GM11168 (cell line): ENCODE data around the gene CHST15.

ENCODE experiments used
- in situ Hi-C: fragments of 300-500 bp; cut with MboI; formaldehyde crosslinking; loops from one replicate; pipeline ENCODE4 v1.12.0; 2022; ENCODE audit warnings: low sequenced_read_pairs; ENCODE audit not compliant: unreplicated experiment

The CHST15 gene

DNA sequence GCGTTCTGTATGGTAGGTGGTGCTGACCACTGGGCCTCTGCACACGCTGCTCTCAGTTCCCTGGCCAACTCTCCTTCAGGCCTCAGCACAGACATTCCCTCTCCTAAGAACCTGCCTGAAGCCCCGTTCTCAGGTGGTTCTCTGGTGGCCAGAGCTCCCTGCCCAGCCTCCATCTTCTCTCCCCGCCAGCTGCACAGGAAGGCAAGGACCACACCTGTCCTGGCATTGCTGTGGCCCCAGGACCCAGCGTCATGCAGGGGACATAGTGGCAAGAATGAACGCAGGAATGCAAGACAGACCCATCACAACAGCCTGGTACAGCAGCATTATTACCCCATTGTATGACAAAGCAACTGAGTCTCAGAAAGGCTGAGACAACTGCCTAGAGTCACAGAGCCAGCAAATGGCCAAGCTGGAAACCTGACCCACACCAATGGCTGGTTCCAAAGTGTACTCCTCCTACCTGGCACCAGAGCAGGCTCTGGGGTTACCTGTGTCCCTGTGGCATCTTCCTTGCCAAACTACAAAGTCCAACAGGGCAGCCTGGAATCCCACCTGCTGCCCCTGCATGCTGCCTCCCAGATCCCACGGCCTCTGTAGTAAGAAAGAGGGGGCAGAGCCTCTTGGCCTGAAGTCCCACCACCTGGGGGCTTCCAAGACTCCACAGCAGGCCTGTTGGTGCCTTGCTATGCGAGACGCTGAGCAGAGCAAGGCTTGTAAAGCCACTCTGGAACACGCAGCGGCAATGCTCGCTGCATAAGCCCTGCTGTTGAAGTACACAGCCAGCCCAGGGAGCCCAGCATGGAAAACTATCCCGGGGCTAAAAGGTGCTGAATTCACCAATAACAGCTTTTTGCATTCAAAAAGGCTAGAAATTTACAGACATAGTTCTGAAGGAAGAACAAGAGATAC is 73.3 kb downstream of the CHST15 start:
- in situ Hi-C loops: no loop called here

DNA sequence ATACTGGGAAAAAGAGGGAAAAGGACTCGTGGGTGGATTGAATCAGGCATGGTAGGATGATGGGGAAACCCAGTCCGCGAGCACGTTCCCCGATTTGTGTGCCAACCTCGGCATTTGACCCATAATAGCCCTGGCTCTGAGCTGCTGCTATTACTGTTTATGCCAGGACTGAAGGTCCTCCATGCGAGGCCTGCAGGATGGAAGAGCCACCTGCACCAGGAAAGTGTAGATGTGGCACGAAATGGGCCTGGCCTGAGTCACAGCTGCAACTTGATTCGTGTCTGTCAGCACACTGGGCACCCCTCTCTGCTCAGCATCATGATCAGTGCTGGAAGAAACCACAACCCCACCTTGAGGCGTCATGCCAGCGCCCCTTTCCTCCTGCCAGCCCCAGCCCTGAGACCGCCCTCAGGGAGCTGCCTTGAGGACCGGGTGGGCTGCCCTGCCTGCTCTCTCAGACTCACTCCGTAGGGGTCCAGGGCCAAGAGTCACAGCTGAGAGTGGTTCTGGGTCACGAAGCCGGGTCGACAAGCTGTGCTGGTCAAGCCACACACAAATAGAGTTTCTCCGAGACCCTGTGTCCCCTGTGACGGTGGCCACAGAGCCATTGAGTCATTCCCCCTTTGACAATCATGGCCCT is 74.4 kb downstream of the CHST15 start:
- in situ Hi-C loops: no loop called here

DNA sequence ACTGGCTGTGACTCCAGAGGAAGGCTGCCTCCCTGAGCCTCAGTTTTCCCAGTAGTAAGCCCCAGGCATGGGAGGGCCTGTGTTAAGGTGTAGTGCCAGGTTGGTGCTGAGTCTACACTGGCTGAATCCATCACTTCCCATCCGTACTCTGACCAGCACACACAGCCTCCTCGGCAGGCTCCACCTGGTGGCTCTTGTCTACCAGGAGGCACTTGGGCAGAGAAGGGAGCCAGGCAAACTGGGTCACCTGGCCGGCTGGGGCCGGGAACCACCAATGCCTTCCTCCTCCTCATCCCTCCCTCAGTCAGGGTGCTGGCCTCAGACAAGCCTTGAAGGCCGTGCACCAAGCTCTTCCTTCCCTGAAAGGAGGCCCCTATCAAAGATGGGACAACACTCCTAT is 75.7 kb downstream of the CHST15 start:
- in situ Hi-C loops: no loop called here

DNA sequence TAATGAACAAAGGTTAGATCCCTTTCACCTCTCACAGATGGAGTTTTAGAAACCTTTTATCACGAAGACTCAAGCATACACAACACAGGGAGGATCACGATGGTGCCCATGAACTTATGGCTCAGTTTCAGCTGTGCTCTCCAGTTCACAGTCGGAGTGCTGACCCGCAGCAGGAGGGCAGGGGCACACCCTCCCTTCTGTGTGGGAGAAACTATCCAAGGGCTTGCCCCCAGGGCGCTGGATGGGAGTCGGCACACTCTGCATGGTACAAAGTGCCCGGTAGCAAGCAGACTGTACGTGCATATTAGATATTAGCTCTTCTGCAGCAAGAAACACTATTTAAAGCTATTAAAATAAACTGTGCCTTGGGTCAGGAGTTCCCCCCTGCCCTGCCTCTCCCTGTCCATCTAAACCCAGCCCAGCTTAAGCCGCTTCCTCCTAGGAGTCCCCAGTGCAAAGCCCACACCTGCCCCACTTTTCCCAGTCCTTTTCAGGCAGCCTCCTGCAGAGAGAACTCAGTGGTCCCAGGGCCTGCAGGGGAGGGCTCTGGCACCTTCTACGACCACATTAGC is 76.5 kb downstream of the CHST15 start:
- in situ Hi-C loops: no loop called here

DNA sequence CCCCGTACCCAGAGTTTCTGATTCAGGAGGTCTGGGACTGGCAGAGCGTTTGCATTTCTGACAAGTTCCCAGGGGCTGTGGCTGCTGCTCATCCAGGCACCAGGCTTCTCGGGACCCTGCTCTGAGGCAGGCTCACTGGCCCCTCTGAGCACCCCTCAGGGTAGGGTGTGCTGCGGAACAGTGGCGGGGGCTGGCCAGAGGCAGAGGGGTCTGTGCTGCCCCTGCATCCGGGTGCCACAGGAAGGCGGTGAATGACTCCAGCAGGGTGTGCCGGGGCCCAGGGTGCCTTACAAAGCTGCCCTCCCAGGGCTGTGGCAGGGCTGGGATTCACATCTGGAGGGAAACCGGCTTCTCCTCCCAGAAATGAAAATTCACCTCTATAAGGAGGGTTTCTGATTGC is 77.4 kb downstream of the CHST15 start:
- in situ Hi-C loops: no loop called here

DNA sequence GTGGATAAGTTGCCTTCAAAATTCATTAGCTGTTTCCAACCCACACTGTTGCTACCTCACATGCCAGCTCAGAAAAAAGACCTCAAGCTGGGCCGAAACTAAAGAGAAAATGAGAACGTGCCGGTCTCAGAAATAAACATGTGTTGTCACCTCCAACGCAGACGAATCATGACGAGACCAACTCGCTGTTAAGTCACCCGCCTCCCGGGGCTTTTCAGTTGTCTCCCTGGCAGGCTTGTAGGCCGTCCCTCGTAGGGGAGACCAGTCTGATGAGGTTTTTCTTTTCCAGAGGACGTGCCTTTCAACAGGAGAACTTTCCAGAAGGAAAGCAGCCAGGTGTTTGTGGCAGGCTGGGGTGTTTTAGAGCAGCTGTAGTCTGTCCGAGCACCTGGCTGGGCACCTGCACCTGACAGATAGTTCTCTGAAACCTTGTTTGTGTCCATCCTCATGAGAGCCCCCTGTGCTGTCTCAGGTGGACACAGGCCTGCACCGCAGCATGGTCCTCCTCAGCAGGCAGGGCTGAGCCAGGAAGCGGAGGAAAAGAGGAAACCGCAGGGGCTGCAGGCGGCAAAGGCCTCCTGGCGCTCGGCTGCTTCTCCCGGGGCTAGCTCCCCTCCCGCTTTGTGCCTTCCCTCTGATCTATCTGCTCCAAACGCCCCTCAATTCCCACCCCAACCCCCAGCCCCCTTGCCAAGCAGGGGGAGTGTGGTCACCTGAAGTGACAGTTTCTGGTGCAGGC is 78.8 kb downstream of the CHST15 start:
- in situ Hi-C loops: no loop called here

DNA sequence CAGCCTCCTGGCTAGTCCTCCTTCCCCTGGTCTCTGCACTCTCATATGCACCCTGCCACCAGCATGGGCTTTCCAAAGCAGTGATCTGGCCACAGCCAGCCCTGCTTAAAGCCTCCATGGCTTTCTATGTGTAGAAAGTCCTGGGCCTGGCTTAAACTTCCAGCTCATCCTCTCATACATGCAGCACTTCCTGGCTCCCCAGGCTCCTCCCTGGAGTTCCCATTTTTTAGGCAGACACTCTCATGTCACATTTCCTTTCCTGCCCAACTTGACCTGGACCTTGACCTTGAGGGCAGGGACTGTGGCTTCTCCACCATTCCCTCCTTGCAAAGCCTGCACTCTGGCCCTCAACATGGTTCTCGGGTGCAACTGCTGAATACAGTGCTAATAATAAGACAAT is 79.5 kb downstream of the CHST15 start:
- in situ Hi-C loops: no loop called here

DNA sequence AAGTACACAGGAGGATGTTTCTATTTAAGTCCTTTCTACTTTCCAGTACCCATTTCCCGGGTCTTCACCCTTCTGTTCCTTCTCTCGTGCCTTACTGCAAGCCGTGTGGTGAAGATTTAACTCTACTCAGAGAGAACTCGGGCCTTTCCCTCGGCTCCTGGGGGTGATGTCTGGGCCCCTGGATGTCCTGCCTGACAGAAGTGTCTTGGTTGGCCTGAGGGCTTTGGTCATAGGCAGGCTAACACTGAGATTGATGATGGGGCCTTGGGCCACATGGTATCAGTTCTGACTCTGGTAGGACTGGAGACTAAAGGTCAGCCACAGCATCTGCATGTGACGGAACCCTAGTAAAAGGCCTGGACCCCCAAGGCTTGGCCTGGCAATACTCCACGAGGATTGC is 80.4 kb downstream of the CHST15 start:
- in situ Hi-C loops: no loop called here

DNA sequence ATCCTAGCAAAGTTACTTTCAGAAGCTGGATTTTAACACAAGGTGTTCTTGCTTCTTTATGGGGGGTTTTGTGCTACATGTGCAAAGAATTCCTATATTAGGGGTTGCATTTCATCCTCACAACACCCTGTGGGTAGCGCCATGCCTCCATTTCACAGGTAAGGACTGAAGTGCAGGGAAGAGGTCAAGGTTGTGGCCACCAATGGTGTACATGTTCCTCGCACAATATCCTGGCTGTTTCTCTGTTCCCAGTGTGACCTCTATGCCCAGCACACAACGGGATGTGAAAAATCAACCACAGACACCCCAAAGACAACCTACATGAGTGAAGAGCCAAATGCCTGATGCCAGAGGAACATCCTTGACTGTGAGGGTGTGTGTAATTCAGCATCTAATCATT is 80.8 kb downstream of the CHST15 start:
- in situ Hi-C loops: no loop called here

DNA sequence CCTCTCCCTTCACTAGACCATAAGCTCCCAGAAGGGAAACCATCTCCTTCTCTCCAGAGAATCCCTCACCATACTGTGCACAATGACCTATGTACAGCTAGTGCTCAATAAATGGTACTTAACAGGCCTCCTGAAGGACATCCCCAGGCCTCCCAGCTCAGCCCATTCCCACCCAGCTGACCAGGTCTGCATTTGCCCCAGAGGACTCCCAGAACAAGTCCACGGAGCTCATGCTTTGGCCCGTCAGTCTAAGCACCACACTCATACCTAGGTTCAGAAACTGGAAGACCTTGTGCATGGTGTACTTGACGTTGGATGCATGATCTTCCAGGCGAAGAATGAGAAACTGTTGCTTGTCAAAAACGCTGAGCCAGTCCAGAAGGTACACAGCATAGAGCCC is 81.3 kb downstream of the CHST15 start:
- in situ Hi-C loops: no loop called here

DNA sequence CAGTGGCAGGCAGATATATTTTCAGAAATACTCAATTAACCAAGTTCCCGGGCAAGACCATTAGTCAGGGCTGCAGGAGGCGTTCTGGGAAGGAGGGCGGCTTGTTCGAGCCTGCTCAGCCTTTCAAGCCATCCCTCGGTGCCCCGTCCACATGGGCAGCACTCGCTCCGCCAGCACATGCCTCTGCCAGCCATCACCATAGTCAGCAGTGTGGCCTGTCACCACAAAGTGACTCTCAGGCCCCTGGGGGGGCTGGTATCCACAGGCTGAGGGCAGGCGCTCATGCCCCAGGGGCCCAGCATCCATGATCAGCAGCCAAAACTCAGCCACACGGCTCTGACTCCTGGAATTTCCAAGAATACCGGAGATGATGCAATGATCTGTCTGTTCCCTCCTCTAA is 81.9 kb downstream of the CHST15 start:
- in situ Hi-C loops: no loop called here

DNA sequence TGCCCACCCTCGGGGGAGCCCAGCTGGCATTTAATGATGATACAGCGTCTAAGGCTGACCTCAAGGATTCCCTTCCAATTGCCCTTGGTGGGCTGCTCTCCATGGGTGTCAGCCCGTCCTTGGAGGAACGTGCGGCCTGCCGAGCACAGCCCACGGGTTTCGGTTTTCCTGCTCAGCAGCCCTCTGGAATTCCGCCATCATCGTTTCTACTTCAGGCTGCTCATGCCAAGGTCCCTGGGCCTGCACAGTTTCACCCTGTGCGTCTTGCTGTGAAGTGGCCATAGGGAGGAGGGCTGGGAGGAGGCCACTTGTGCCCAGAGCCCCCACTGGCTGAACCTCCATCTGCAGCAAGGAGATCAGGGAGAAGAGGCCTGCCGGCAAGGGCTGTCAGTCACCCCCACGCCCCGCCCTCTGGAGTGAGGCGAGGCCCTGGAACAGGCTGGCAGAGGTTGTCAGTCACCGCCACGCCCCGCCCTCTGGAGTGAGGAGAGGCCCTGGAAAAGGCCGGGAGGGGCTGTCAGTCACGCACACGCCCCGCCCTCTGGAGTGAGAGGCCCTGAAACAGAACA is 82.8 kb downstream of the CHST15 start:
- in situ Hi-C loops: no loop called here

DNA sequence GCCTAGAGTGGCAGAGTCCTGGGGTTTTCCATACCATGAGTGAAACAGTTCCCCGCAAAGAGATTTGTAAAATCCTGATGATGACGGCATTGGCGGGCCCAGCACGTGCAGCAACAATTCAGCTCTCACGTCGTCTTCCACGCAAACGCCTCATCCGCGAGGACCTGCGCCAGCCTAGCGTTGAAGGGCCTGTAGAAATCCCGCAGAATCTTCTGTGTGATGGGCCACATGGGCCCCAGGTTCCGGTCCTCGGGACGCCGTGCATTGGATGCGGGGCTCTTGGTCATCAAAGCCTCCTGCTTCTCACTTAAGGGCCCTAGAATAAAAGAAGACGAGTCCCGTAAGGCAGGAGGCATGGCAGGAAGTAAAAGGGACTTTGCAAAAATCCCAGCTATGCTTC is 83.4 kb downstream of the CHST15 start:
- in situ Hi-C loops: no loop called here

DNA sequence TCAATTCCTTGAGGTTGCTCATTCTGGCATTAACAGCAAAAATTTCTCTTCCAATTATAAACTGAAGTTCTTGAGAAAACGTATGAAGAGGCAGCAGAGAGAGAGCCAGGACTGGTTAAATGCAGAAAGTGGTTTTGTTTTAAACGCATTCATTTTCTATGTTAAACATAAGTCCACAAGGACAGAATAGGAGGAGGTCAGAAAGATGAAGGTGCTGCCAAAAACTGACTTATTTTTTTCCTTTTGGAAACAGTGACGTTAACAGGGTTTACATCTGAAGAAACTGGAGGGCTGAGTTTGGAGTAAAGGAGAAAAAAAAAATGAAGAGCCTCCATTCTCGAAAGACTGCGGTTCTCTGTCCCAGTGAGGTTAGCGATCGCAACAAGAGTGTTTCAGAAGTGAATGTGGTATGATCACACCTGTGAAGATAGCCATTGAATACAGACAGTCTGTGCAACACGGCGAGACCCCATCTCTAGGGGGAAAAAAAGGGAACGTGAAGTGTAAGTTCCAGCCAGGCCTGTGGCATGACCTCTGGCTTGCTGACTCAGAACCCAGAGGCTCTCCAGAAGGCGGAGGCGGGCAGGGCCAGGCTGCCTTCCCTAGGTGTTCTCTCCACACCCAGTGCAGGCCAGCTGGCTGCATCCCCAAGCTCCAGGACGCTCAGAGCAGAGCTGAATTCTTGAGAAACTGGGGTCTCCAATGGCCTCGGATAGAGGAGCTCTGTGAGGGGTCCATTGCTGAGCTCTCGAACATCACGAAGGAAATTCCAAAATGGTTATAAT is 84.0 kb downstream of the CHST15 start:
- in situ Hi-C loops: no loop called here

DNA sequence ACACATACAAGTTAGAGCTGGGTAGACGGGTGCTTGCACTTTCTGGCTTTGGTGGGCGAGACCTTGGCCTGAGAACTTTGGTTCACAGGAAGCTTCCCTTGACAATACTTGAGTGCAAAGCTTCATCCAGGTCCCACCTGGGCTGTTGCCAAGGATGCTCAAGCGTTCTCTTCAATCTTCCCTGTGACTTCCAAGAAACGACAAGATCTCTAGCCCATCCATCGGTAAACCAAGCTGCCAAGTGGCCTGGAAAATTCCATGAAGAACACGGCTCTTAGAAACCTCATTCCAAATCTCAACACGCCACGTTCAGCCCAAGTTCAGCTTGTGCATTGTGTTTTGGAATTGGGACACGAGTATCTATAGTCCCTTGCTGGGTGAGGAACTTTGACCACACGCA is 84.7 kb downstream of the CHST15 start:
- in situ Hi-C loops: no loop called here

DNA sequence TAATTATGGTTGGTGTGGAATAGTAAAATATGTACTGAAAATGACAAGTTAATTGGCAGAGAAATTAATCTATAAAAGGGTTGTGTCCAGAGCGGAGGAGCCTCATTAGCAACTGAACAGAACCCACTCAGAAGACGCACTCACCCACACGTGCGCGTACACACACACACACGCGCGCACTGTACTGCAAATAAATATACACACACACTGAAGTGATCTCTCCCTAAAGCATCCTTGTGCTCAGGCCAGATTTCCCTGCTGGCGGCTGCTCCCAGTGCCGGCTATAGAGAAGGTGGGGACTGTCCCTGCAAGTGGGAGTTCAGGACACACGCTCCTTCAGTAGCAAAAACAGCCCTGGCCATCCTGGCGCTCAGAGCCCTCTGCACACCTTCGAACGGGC is 85.2 kb downstream of the CHST15 start:
- in situ Hi-C loops: no loop called here

DNA sequence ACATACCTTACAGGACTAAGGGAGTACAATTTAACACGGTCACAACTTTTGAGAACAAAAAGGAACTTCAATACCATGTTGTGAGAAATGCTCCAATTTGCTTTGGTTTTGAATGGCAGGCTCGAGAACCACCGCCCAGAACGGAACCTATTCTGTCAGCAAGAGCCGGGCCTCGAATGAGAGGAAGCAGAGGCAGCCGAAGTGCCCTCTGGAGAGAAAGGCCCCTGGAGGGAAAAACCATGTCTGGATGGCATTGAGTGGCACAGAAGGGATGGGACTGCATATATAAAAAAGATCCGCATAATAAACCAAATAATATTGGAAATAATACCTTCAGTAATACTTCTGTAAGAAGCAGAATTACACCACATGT is 85.6 kb downstream of the CHST15 start:
- in situ Hi-C loops: no loop called here

DNA sequence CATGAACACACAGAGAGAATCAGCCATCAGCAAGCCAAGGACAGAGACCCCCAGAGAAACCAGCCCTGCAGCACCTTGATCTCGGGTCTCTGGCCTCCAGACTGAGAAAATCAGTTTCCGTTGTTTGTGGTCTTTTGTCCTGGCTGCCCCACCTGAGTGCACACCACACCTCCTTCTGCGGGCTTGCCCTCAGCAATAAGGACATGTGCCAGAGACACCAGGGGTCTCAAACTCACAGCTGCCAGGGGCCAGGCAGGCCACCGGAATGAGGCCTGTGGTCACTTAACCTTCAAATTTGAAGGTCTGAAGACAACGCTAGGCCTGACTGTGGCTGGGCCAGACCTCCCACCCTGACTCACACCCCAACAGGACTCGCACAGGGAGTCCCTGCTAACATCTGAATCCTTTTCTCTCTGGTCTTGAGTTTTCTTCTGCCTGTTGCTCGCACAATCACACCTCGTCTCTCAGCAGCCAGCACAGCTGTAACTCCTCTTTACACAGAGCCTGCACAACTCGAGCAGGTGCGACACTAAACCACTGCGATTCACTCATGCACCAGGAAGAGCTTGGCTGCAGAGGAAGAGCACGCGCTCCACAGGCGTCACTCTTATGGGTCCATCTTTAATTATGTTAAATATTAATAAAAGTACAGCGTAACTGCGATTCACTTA is 86.2 kb downstream of the CHST15 start:
- in situ Hi-C loops: no loop called here

DNA sequence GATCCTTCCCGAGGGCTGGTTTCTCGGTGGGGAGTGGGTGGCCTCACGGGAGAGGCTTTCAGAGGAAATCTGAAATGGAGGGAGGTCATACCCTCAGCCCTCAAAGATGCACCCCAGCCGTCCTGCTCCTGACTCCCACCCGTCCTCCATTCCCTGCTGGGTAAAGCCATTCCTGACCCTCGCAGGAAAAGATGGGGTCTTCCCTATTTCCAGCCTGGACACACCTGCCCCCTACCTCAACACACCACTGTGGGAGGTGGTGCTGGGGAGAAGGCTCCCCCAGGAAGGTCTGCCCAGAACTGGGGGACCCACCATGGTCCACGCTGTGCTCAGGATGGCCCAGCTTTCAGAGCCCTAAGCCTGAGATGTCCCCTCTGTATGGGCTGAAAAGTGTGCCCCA is 86.9 kb downstream of the CHST15 start:
- in situ Hi-C loops: no loop called here
